NCI-H146 (cell line): ENCODE results near the gene TRPV6.

Experiments
- DNase-seq: peaks from one replicate; lab custom pipeline; 2025; lab: John Stamatoyannopoulos, UW

TRPV6 gene

GRCh38 chr7:142853739-142854371, 31.7 kb downstream of the TRPV6 start:
- DNase-seq, result peak; percentile 62

DNA sequence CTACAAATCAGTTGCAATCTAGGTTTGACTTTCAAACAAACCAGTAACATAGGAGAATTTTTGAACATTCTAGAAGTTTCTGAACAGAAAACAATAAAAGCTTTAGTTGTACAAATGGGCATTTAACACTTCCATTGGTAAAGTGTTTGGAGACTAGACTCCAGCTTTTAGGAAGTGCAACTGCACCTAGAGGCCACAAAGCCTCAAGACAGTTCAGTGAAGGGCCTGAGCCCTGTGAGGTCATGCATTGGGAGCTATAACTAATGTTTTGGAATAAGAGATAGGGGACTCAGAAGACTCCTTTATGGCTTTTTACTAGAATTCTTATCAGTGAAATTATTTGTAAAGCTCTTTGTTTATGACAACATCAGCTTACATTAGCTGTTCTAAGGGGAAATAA, 33.6 kb downstream of the TRPV6 start:
- no peak for DNase-seq

- no peak for DNase-seq
Observed at GRCh38 chr7:142851269-142851668, 34.3 kb downstream of the TRPV6 start.

- no peak for DNase-seq
Observed at GRCh38 chr7:142847353-142847752, 38.2 kb downstream of the TRPV6 start.

DNA sequence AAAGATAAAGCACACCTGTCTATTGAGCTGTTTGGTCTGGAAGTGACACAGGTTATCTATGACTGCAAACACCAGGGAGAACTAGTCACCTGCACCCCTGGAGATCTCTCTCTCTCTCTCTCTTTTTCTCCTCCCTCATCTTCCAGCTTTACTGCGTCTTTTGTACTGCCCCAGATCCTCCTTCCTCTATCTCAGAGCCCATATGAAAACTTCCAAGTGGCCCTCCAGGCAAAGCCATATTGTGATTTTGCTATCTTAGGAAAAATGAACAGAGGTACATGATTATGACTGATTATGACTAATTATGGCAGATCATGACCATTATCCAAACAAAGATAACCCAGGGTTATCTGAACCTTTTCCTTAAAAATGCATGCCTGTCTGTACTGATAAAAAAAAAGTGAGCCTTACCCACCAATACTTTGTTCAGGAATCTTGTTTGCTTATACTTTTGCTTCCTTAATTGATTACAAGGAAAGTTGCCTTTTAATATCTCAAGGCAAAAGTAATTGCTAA, 43.2 kb downstream of the TRPV6 start:
- no peak for DNase-seq

- DNase-seq, result no peak
Observed at GRCh38 chr7:142838461-142839213, 46.9 kb downstream of the TRPV6 start.

DNA sequence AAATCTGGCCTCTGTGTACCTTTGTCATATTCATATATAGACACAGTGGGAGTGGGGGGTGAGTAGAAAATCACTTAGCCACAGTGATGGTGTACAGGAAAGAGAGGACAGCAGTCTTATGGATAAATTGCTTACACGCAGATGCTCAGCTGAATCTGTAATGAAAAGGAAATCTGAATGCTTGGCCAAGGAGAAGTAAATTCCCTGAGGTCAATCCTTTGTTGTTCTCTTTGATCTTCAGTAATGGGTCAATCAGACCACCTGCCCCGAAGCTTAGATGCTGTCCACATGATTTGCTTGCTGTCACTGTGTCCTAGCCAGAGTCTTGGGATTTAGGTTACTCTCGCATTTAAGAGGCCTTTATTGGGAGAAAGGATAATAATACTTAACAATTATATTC, 49.1 kb downstream of the TRPV6 start:
- no peak for DNase-seq

DNA sequence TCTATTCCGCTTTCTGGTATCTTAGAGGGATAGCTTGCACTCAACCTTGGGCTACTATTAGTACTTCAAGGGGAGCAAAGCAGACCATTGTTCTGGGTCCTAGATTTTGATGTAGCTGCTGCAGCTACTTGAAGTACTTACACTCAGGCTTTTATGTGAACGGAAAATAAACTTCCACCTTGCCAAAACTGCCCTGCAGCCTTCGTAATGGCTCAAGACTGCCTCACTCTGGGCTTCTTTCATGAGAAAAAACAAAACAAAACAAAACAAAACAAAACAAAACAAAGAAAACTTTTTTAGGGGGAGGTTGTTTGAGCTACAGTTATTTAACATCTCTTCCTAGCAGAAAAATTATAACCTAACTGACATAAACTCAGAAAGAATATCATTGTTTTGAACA, 50.1 kb downstream of the TRPV6 start:
- DNase-seq, result no peak

GRCh38 chr7:142833174-142834048, 52.1 kb downstream of the TRPV6 start:
- no peak for DNase-seq

- no peak for DNase-seq
Observed at GRCh38 chr7:142832417-142832816, 53.1 kb downstream of the TRPV6 start.

GRCh38 chr7:142827951-142828500, 57.5 kb downstream of the TRPV6 start:
- no peak for DNase-seq

DNA sequence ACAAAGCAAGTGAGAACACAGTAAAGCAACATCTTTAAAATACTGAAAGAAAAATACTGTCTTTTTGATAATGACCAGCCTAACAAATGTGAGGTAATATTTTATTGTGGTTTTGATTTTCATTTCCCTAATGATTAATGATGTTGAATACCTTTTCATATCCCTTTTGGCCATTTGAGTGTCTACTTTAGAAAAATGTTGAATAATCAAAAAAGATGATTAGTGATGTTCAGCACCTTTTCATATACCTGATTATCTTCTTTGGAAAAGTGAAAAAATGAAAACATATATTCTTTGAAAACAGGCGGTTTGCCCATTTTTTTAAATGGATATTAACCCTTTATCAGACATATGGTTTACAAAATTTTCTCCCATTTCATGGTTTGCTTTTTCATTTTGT, 62.8 kb downstream of the TRPV6 start:
- DNase-seq, result no peak
